ENCODE data around the gene ATP8B4.

ATP8B4 gene

DNA sequence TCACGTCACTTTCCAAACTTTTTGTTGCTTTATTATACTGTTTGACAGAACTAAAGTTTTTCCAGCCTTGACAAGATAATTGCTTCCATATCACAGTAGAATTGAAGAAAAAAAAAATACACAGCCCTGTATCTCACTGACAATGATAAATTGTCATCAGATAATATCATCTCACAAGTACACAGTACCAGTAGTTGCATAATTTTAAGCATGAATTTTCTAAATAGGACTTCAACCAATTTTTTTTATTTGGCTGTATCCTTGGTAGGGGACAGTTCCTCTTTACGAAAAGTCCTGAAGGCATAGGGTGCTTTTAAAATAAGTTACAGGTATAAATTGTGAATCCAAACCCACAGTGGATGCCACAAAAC is 230.7 kb downstream of the ATP8B4 start:
- no peak for DNase-seq

DNA sequence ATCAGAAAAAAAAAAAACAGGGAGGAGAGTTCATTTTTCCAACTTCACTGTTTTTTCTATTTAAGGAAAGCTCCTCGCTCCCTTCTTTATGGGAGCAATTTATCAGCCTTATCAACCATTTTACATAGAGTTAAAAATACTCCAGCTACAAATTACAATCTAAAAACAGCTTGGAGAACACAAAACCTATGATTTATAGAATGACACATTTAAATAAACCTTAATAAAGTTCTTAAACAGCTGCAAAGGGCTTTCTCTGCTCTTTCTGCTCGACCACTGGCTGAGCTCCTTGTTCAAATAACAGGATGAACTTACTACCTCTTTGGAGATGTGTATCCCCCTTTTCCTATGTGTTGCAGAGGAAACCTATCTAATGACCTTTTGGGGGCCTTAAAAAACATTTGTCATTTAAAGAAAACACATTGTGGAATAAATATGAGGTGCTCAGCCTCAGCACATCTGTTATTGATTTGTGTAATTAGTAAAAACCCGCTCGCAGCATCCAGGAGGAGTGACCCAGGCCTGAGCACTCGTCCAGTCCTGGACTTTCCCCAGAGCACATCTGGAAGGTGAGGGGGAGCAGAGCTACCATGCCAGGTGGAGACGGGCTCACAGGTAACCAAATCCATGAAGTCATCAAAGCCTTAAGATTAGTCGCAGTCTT is 231.2 kb downstream of the ATP8B4 start:
- no peak for DNase-seq

DNA sequence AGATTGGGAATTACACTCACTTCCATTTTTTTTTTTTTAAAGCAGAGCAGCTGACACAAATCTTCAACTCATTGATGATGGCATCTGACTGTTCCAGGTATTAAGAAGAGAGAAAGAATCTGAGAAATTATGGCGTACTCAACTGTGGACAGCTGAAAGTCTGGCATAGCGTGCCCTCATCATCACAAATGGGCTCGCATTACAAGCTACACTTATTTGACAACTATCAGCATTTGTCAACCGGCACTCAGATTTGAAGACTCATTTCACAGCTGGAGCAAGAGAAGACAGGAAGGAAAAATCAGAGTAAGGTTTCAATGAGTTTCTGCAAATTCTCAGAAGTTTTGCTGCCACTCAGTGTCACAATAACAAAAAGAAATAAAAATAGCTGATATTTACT is 235.9 kb downstream of the ATP8B4 start:
- no peak for DNase-seq

DNA sequence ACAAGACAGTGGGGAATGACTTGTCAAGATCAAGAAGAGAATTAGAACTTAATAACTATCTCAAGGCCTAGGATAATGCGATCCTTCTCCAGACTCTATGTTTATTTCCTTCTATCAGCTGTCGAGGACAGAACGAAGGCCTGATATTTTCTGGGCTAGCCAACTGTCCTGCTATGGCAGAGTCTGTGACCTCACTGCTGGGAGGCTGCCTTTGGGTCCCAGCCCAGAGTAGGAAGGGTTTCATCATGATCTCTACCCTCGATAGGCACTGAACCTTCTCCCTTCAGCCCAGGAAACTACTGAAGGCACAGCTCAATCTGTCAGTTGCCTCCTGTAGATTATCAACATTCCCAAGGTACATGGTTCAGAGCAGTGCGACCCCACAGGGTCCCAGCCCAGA is 237.2 kb downstream of the ATP8B4 start:
- no peak for DNase-seq

DNA sequence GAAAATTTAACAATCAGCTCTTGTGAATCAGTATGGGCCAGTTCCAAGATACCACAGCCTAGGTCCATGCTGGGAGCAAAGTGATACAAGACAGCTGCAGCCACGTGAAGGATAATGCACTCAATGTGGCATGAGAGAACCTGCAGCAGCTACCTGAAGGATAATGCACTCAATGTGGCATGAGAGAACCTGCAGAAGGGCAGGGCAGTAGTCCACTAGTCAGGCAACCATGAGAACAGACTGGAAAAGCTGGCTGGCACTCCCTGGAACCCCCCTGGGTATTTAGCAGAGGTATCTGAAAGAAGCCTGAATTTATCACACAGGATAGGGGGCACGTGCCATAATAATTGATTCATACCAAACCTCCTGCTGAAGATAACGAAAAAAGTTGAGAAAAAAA is 237.6 kb downstream of the ATP8B4 start:
- DNase-seq = no peak

DNA sequence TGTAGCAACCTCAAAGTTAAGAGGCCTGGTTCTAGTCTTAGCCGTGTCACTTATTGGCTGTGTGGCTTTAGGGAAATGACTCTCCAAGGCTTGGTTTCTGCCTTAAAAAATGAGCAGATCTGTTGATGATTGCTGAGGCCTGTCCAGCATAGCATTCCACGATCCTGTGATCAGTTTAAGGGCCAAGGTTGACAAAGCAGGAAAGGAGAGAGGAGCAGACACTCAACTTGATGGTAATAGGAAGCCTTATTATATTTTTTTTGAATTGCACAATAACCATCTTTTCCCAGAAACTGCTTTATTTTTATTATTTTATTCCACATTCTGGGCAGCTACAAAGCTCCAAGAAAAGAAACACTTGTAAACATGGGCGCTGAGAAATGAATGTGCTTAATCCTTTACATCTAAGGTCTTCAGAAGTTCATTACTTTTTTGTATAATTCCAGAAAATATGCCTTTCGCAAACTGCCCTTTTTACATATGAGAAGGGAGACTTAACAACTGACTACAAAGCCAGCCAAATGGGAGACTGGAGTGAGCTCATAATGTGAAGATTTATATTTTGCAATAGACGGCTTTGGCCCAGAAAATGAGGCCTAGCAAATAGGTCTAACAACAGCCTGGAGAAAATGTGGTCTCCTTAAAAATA is 241.0 kb downstream of the ATP8B4 start:
- no peak for DNase-seq

DNA sequence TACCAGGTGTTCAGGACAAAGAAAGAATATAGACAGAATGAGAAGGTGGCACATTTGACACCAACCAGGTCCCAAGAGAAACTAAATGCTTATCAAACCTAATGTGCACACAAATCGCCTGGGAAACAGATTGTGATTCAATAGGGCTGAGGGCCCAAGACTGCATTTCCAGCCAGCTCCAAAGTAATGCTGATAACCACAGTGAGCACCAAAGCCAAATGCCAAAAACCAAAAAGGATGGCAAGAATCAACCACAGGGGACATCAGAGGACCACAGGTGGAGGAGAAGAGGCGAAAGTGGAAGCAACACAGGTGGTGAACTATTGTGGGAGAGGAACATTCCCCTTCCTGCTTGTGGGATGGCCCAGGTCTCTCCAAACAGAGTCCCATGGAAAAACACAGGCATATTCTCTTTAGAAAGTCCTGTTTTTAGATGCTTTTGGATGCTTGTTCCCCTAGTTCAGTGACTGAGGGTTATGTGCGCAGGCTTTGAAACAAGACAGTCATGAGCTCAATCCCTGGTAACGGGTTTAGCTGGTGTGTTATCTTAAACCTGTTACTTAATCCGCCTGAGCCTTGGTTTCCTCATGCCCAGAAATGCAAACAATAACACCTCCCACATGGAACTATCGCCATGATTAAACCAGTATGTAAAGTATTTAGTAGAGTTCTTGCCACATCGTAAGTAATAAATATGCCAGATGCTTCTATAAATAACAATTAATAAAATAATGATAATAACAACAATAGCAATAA is 241.7 kb downstream of the ATP8B4 start:
- DNase-seq = no peak

DNA sequence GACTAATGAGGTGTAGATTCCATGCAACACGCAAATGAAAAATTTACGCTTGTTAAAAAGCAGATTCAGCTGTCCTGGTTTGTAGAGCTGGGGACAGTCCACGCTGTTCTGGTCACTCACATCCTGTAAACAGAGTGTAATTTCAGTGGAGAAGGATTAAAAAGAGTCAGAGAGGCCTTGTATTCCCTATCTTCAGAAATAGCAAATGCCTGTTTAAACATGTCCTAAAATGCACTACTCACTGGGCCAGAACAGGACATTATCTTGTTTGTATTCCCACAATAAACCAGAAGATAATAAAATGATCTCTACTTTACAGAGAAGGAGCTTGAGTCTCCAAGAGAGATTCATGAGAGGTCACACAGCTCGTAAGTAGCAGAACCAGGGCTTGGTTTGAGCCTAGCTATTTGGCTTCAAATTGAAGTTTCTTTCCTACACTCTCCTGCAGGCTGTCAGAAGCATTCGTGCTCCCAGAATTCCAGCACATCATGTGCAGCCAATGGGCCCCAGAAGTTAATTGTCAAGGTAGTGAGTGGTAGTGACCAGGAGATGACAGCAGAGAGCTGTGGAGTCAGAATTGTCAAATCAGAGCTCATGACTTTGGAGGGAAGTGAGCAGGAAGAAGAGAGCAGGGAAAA is 242.5 kb downstream of the ATP8B4 start:
- no peak for DNase-seq

DNA sequence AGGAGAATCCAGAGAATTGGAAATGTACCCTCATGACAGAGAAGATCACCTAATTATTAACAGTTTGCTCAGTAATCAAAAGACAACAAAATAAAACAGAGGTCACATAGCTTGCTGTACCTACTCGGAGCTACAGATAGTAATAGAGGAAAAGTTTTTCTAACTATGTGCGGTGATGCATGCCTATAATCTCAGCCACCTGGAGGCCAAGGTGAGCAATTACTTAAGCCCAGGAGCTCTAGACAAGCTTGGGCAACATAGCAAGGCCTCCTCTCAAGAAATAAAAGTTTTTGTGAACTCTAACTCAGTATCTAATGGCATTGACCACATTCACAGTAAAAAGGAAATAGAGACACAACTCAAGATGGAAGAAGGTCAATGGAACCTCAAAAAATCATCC is 243.6 kb downstream of the ATP8B4 start:
- no peak for DNase-seq

DNA sequence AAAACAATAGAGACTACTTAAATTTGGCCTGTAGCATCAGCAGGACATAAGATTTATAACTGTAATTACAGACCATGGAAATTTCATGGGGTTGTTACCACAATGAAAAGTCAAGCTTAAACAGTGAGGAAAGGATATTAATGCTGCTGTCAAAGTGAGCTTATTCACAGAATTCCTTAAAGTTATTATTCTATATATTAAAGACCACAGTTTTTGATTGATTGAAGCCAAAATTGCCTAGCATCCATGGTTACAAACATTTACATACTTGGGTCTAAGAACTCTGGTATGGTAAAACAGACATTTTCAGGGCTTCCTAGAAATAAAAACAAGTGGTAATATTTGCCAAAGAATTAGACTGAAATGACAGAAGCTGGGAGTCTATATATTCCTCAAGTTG is 248.6 kb downstream of the ATP8B4 start:
- no peak for DNase-seq

DNA sequence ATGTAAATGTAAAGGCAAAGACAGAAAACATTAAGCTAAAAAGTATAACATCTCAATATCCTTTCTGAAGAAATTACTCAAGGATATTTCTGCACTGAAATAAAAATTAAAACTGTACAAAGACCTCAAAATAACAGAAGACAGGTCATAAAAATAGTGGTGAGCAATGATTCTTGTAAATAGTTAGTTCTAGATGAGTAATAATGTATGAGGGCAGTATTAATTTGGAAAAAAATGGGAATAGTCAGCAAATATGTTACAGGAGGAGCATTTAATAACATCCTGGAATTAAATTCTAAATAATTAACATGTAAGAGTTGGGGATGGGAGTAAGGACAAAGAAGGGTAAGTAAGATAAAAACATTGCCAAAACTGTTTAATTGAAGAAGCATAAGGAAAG is 250.7 kb downstream of the ATP8B4 start:
- no peak for DNase-seq

DNA sequence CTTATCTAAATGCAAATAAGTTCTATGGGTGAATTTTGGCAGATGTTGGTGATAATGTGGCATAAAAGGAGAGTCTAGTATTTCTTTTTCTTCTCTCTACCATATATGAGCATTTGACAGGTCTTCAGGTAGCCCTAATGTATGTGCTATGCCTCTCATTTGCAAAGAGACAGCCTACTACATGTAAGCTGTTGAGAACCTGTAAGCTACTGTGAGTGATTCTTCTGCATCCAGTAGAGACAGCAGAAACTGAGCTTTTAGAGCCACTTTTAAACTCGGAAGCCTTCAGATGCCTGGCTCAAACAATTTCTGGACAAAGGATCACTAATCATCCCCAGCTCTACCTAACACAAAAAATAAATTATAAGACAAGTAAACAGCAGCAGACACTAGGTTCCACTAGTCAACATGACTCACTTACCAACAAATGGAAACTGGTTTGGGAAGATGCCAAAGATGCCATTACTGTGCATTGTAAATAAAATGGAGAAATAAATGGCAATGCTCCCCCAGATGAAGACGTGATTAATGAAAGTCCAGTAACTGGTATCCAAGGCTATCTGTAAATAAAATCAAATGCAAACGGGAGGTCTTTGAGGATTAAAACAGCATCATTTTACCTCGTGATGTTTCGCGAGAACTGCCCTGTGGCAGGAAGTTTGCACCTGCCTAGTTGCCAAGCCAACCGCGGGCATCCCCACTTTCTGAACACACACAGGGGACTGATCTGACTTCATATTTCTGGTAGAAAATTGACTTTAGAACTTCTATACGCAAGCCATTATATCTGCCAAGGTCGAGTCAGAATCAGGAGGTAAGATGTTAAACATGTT is 252.9 kb downstream of the ATP8B4 start:
- DNase-seq = no peak

DNA sequence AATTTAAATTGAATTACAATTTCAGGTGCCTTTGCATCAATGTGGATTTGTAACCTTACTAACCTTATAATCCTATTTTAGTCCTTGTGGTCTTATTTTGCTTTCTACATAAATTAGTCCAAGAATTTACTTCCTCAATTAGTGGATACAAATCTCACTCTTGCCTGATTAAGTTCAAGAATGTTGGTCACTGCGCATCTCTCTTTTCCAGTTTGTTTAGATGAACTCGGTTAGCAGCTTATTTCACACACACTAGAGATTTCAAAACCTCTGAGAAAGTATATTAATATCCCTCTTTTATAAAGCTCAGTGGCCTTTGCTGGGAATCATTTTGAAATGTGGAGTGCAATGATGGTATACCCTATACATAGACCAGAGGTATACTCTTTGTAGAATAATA is 254.8 kb downstream of the ATP8B4 start:
- DNase-seq = no peak

DNA sequence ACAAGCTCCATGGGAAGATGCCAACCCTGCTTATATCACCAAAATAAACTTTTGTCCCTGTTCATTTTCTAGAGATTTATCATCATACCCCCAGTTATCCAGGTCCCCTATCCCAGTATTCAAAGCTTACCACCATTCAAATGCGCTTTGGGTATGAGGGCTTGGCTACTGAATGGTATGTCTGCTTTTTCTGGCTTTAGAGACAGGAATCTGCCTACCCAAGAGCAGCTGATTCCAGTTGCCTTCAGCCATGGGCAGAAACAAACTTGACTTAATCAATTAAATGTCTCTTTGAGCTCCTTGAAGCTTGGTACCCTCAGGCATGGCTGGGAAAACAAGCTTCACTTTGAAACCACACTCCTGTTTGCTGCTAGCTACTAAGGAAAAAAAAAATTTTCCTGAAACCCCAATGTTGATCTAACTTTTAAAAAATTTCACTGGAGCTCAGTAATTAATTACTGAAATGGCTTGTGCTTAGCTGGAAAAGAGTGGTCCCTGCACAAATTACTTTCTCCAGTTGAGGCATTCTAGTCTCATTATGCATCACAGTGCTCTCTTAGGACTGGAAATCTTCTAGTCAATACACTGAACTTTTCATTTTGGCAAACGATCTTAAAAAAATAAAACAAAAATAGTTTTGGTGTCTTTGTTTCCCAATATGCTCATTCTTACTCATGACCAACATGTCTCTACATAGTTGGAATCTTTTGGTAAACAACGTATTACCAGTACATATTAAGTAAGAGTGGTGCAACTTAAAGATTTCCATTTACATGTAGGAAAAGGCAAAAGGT is 255.4 kb downstream of the ATP8B4 start:
- DNase-seq = no peak

DNA sequence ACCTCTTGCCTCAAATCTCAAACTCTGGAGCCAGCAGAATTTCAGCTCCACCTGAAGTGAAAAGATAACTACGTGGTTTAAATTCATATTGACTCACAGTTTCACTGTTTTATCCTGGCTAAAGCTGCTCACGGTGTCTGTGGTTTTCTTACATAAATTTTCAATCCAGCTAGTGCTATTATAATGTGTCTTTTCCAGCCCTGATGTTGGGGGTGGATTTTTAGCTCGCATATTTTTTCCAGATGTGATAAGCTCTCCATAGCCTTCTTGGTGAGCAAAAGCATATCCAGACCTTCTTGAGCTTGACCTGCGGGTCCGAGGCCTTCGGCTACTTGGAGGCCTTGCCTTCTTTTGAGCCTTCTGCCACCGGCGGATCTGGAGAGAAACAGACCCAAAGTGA is 258.9 kb downstream of the ATP8B4 start:
- no peak for DNase-seq

DNA sequence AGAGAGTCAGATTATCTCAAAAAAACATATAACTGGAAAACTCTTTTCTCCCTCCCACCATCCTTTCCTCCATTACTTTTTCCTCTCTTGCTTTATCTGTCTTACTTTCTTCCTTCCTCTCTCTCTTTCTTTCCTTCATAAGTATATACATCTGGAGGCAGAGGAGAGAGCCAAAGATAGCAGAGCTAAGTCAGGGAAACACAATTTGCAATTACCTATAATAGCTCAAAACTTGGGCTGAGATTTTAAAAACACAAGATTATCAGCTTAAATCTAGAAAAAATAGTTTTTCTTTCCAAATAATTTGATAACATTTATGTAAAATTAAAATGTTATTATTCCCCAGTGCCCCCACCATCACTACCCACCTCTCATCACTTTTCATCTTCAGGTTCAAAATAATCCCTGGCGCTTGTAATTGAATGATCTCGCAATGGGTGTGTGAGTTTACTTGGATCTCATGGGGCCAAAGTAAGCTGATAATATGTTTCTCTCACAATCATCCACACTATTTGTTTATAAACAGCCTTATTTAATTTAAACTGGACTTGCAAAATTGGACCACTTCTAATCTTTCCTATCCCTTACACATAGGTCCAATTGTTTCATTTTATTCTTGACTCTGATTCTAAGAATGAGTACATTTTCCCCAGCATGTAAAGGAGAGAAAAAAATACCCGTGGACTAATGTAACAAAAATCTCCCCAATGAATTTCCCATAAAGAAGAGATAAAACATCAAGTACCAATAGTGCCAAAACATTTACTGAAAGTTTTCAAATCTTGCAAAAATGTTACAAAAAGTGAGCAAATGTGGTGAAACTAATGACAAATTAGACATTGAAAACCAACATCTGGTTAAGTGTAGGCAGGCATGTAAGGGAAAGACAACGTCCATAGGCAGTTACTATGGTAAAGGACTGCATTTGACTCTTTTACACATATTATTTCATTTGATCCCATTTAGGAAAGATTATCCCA is 261.2 kb downstream of the ATP8B4 start:
- no peak for DNase-seq

DNA sequence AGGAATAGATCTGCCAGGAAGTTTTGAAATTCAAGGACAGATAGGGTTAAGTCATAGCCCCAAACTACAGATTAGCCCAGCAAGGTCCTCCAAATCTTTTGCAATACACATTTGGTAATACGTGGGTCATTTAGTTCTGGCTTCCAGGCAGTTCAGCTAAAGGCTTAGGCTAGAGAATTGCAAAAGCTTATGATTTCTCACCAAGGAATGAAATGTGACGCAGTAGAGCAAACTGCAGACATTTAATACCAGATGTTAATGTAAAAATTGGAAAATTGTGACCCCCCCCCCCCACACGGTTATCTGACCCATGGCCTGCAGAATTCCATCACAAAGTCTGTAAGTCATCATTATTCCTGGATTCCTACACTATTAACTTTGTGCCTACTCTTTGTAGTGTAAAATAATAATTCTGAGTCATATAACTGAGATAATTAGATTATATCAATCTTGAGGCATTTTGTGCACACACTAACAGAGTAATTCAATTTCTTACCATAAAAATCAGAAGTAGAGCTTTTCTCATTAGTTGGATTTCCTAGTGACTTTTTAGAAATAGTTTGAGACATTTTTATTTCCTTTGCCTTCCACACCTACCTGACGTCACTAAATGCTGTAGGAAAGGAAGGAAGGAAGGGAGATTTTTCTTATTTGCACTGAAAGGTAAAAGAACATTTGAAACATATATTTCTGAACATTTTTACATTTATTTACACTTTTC is 263.0 kb downstream of the ATP8B4 start:
- DNase-seq = no peak

DNA sequence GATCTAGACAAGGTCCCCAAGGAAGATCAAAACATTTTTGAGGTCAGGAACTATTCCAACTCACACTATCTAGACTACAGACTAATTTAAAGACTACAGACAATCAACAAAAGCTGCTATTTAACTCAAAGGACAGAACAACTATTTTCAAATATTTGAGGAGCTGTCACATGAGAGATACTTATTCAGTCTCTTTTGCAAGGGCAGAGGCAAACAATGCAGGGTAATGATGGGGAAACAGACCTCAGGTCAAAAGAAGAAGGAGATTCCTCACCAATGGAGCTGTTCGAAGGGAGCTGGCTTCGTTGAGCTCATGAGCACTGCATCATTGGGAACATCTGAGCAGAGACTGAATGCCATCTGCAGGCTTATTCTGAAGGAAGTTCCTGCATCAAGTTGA is 266.3 kb downstream of the ATP8B4 start:
- no peak for DNase-seq

DNA sequence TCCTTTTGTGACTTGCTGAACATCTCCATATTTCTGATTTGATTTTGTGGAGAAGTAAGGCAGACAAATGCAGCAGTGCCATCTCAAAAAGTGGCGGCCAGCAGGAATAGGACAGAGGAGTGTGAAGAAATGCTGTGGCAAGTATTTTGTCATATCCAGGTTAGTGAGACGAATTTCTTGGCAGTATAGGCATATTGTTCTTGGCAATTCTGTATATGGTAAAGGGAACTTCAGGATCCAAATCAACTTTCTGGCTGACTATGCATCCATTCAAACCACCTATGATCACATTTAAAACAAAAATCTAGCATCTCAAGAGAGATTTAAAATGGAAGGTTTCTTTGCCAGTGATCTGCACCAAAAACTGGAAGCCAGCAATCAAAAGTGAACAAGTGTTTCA is 270.2 kb downstream of the ATP8B4 start:
- DNase-seq = no peak

DNA sequence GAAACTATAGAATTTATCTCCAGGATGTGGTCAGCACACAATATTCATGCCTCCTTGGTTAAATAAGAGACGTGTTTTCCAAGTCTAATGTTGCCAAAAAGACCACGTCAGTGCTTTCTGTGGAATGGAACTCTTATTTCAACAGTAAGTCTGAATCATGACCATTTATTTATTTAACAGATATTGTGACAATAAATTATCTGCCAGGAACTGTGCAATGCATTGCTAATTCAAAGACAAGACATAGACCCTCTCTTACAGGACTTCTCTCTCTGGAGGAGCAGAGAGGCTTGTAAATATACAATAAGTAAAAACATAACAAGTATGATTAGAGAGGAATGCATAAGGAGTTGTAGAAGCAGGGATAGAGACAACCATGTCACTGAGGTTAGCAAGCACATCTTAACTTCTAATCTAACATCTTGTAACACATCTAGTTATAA is 270.7 kb downstream of the ATP8B4 start:
- no peak for DNase-seq
